Erythroblast (primary cell): ENCODE data around the gene CYTH2.

Experiments
- GATA1 ChIP-seq: IDR thresholded peaks from 2 replicates; pipeline ENCODE4 v1.6.1; 2011; ENCODE audit warnings: low read depth, mild to moderate bottlenecking, control low read depth, low read length, moderate library complexity
- POLR2A ChIP-seq: IDR thresholded peaks from 2 replicates; pipeline ENCODE4 v1.6.1; 2011; ENCODE audit warnings: mild to moderate bottlenecking, low read length

GRCh38 chr19:48479686-48480085 is 10.5 kb downstream of the CYTH2 start:
- TF ChIP-seq POLR2A = no peak
- no peak for TF ChIP-seq GATA1
